ENCODE results near the gene MROH7. TPM values are rescaled to one million over a fixed set of nuclear protein-coding genes. Genes with fewer than 3 reads are reported as not detected.

Gene MROH7
- total RNA-seq, 1 experiment from 2014 or later: not detected

DNA sequence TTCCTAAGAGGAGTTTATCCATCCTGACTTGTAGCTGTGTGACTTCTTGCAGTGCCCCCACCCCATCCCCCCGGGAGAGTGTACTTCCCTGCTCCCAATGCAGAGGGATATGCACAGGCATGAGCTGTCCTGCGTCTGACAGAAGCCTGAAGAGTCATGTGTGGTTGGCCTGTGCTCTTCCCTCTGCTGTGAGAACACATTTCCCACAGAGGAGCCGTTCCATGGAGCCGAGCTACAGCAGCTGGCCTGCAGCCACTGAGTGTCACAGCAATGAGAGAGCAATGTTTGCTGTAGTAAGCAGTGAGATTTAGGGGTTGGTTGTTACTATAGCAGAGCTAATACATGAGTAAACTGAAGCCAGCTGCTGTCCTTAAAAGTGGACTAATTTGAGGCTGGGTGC is 100.7 kb downstream of the MROH7 start:
- no TSS peak for BruUV-seq (replicated peaks)
- CTCF ChIA-PET: no interaction called here
- no peak overlapping the region for H3K4me3 ChIP-seq (ENCODE audit: low read depth, low read length, poor library complexity, severe bottlenecking)
- no peaks in the 10 kb centered on the region for H3K4me1 ChIP-seq (ENCODE audit: insufficient read depth, low read length, poor library complexity, severe bottlenecking)
- peaks cover 27% of the 10 kb centered on the region for H3K36me3 ChIP-seq (ENCODE audit: insufficient read depth, low read length, poor library complexity, severe bottlenecking)
- H3K27ac ChIP-seq (ENCODE audit: low read depth, low read length, poor library complexity, severe bottlenecking): no peak overlapping the region
- no peaks in the 10 kb centered on the region for H3K9me3 ChIP-seq (ENCODE audit: low read depth, low read length, poor library complexity, severe bottlenecking)
- no peak for DNase-seq (ENCODE audit: low spot score)
- POLR2A ChIA-PET (ENCODE audit: low non-redundant PET): no interaction called here
- intact Hi-C loops (cut with micrococcal nuclease; ENCODE audit: unreplicated experiment): no loop called here
- no peaks in the 10 kb centered on the region for H3K27me3 ChIP-seq (replicated peaks; ENCODE audit: insufficient read depth, low read depth, low read length, poor library complexity)
- TF ChIP-seq EZH2 (IDR thresholded peaks at IDR 0.05; ENCODE audit: borderline replicate concordance, low read depth, low read length, poor library complexity, severe bottlenecking): no peak
- TF ChIP-seq, protein P1, sequence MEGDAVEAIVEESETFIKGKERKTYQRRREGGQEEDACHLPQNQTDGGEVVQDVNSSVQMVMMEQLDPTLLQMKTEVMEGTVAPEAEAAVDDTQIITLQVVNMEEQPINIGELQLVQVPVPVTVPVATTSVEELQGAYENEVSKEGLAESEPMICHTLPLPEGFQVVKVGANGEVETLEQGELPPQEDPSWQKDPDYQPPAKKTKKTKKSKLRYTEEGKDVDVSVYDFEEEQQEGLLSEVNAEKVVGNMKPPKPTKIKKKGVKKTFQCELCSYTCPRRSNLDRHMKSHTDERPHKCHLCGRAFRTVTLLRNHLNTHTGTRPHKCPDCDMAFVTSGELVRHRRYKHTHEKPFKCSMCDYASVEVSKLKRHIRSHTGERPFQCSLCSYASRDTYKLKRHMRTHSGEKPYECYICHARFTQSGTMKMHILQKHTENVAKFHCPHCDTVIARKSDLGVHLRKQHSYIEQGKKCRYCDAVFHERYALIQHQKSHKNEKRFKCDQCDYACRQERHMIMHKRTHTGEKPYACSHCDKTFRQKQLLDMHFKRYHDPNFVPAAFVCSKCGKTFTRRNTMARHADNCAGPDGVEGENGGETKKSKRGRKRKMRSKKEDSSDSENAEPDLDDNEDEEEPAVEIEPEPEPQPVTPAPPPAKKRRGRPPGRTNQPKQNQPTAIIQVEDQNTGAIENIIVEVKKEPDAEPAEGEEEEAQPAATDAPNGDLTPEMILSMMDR (conservative IDR thresholded peaks at IDR 0.05; ENCODE audit: low read depth, low read length): no peak

GRCh38 chr1:54743416-54744226 is 102.0 kb downstream of the MROH7 start:
- Histone ChIP-seq H3K4me1 (ENCODE audit: insufficient read depth, low read length, poor library complexity, severe bottlenecking) (no peaks in the 10 kb centered on the region), H3K36me3 (ENCODE audit: insufficient read depth, low read length, poor library complexity, severe bottlenecking) (peaks cover 24% of the 10 kb centered on the region), H3K4me3 (ENCODE audit: low read depth, low read length, poor library complexity, severe bottlenecking) (no peak overlapping the region), H3K27me3 (replicated peaks; ENCODE audit: insufficient read depth, low read depth, low read length, poor library complexity) (no peaks in the 10 kb centered on the region), H3K27ac (ENCODE audit: low read depth, low read length, poor library complexity, severe bottlenecking) (no peak overlapping the region), H3K9me3 (ENCODE audit: low read depth, low read length, poor library complexity, severe bottlenecking) (no peaks in the 10 kb centered on the region)
- no peak for DNase-seq (ENCODE audit: low spot score)
- BruUV-seq (replicated peaks): no TSS peak
- TF ChIP-seq, protein P1 (conservative IDR thresholded peaks at IDR 0.05; ENCODE audit: low read depth, low read length): no peak
- no peak for TF ChIP-seq EZH2 (IDR thresholded peaks at IDR 0.05; ENCODE audit: borderline replicate concordance, low read depth, low read length, poor library complexity, severe bottlenecking)
- intact Hi-C loops (cut with micrococcal nuclease; ENCODE audit: unreplicated experiment): no loop called here
- ChIA-PET POLR2A (ENCODE audit: low non-redundant PET) (no interaction called here), CTCF (no interaction called here)

GRCh38 chr1:54744696-54745095 is 103.1 kb downstream of the MROH7 start:
- ChIA-PET CTCF (no interaction called here), POLR2A (ENCODE audit: low non-redundant PET) (no interaction called here)
- no TSS peak for BruUV-seq (replicated peaks)
- intact Hi-C loops (cut with micrococcal nuclease; ENCODE audit: unreplicated experiment): no loop called here
- TF ChIP-seq, protein P1 (conservative IDR thresholded peaks at IDR 0.05; ENCODE audit: low read depth, low read length): no peak
- TF ChIP-seq EZH2 (IDR thresholded peaks at IDR 0.05; ENCODE audit: borderline replicate concordance, low read depth, low read length, poor library complexity, severe bottlenecking): no peak
- no peak for DNase-seq (ENCODE audit: low spot score)
- Histone ChIP-seq H3K36me3 (ENCODE audit: insufficient read depth, low read length, poor library complexity, severe bottlenecking) (peaks cover 18% of the 10 kb centered on the region), H3K9me3 (ENCODE audit: low read depth, low read length, poor library complexity, severe bottlenecking) (no peaks in the 10 kb centered on the region), H3K4me1 (ENCODE audit: insufficient read depth, low read length, poor library complexity, severe bottlenecking) (no peaks in the 10 kb centered on the region), H3K4me3 (ENCODE audit: low read depth, low read length, poor library complexity, severe bottlenecking) (no peak overlapping the region), H3K27me3 (replicated peaks; ENCODE audit: insufficient read depth, low read depth, low read length, poor library complexity) (no peaks in the 10 kb centered on the region), H3K27ac (ENCODE audit: low read depth, low read length, poor library complexity, severe bottlenecking) (no peak overlapping the region)

All from A673 (cell line).